GM12878 (cell line): Measurements from ENCODE around the gene NEU1. TPM values are rescaled to one million over a fixed set of nuclear protein-coding genes. Genes with fewer than 3 reads are reported as not detected.

ENCODE experiments used
- ATAC-seq: fragments of 200-7000 bp; cut with Tn5 transposase; 3 replicates; pipeline ENCODE4 v1.9.1; 2020; ENCODE audit warnings: mild to moderate bottlenecking, moderate library complexity
- BruUV-seq: library from RNA; stranded (reverse); fragments of 400-500 nt; replicated peaks from 2 replicates; lab custom pipeline; 2021; lab: Mats Ljungman, UMichigan
- CTCF ChIA-PET: fragments of 300-600 bp; sonication (Branson Sonifier 250); formaldehyde crosslinking; extraction: SDS; loops from one replicate; lab custom pipeline; 2021; ENCODE audit warnings: inconsistent platforms; lab: Yijun Ruan, JAX
- POLR2A ChIA-PET: fragments of 350-600 bp; formaldehyde crosslinking; extraction: SDS; loops from one replicate; lab custom pipeline; 2021; ENCODE audit warnings: inconsistent platforms; lab: Charles Lee
- RAD21 ChIA-PET: fragments of 300-600 bp; sonication (Branson Sonifier 250); formaldehyde crosslinking; loops from one replicate; lab custom pipeline; 2023; ENCODE audit warnings: antibody characterized with exemption; ENCODE audit not compliant: unreplicated experiment; lab: Charles Lee
- SMC1A ChIA-PET: fragments of 300-600 bp; sonication (Branson Sonifier 250); formaldehyde crosslinking; loops from one replicate; lab custom pipeline; 2023; ENCODE audit not compliant: unreplicated experiment, uncharacterized antibody; lab: Charles Lee
- DNase-seq: peaks from one replicate; pipeline ENCODE4 v3.0.0-alpha.2; 2011; ENCODE audit warnings: low read depth, low spot score
- FAIRE-seq: peaks from 3 replicates; lab custom pipeline; 2011; peaks lifted over from hg19 to GRCh38; lab: Jason Lieb, UNC
- H2AFZ ChIP-seq: 2 replicates; pipeline ENCODE4 v1.6.0; 2011; ENCODE audit warnings: low read depth, low read length, control low read depth; ENCODE audit not compliant: control insufficient read depth
- H3K27ac ChIP-seq: 2 replicates; pipeline ENCODE4 v1.5.1; 2011; ENCODE audit warnings: control low read depth; ENCODE audit not compliant: control insufficient read depth, insufficient read depth
- H3K27me3 ChIP-seq, 2 experiments: replicated peaks in 1 of 2; 2 replicates each; pipeline versions ENCODE4 v1.6.0 to v1.6.1; 2011; ENCODE audit warnings: low read length in 1 of 2; ENCODE audit not compliant: control insufficient read depth in 2 of 2, insufficient read depth in 2 of 2
- H3K36me3 ChIP-seq, 2 experiments: 2 replicates each; pipeline ENCODE4 v1.5.1; 2011; ENCODE audit warnings: low read length in 1 of 2; ENCODE audit not compliant: control insufficient read depth in 2 of 2, insufficient read depth in 2 of 2
- H3K4me1 ChIP-seq: 2 replicates; pipeline ENCODE4 v1.6.1; 2011; ENCODE audit warnings: mild to moderate bottlenecking, low read length, moderate library complexity, mixed read lengths; ENCODE audit not compliant: control insufficient read depth, insufficient read depth
- H3K4me2 ChIP-seq: 2 replicates; pipeline ENCODE4 v1.6.0; 2011; ENCODE audit warnings: control low read depth; ENCODE audit not compliant: control insufficient read depth, insufficient read depth
- H3K4me3 ChIP-seq: fragments of 200-600 bp; sonication (generic); 2 replicates; pipeline ENCODE4 v1.5.1; 2016
- H3K79me2 ChIP-seq: 2 replicates; pipeline ENCODE4 v1.6.0; 2011; ENCODE audit warnings: low read length; ENCODE audit not compliant: control insufficient read depth, insufficient read depth
- H3K9ac ChIP-seq: 2 replicates; pipeline ENCODE4 v1.8.0; 2011; ENCODE audit warnings: low read length, control low read depth, mixed read lengths; ENCODE audit not compliant: control insufficient read depth, insufficient read depth
- H3K9me3 ChIP-seq: replicated peaks from 3 replicates; pipeline ENCODE4 v1.5.1; 2011; ENCODE audit warnings: mild to moderate bottlenecking, low read length; ENCODE audit not compliant: control insufficient read depth, insufficient read depth
- H4K20me1 ChIP-seq: 2 replicates; pipeline ENCODE4 v1.6.0; 2011; ENCODE audit not compliant: control insufficient read depth, insufficient read depth
- ATF2 ChIP-seq: IDR thresholded peaks from 2 replicates; pipeline ENCODE4 v1.6.1; 2012; ENCODE audit warnings: low read length, inconsistent platforms
- ATF3 ChIP-seq: IDR thresholded peaks from 2 replicates; pipeline ENCODE4 v1.6.1; 2011; ENCODE audit warnings: low read depth, mild to moderate bottlenecking, low read length, moderate library complexity, borderline replicate concordance; ENCODE audit errors: extremely low read depth
- ATF7 ChIP-seq: fragments of 450-650 bp; IDR thresholded peaks from 2 replicates; pipeline ENCODE4 v1.6.1; 2016; ENCODE audit warnings: low read depth, mild to moderate bottlenecking
- CREM ChIP-seq: IDR thresholded peaks from 2 replicates; pipeline ENCODE4 v1.6.1; 2014; ENCODE audit warnings: antibody characterized with exemption, low read depth
- CTCF ChIP-seq, 3 experiments: IDR thresholded peaks in 2 of 3; conservative IDR thresholded peaks in 1 of 3; 2 replicates each; pipeline ENCODE4 v1.5.1; 2011; ENCODE audit warnings: low read depth in 3 of 3, low read length in 3 of 3, mild to moderate bottlenecking in 3 of 3, control low read depth in 2 of 3, moderate library complexity in 2 of 3, inconsistent platforms in 1 of 3, mixed read lengths in 1 of 3; ENCODE audit not compliant: control insufficient read depth in 2 of 3, insufficient read depth in 1 of 3; ENCODE audit errors: extremely low read depth in 1 of 3
- DPF2 ChIP-seq: fragments of 450-650 bp; IDR thresholded peaks from 2 replicates; pipeline ENCODE4 v1.6.1; 2017; ENCODE audit warnings: mild to moderate bottlenecking
- EED ChIP-seq: sonication (generic); IDR thresholded peaks from 2 replicates; pipeline ENCODE4 v1.6.1; 2016; ENCODE audit warnings: antibody characterized with exemption, low read depth
- IKZF1 ChIP-seq: fragments of 450-650 bp; conservative IDR thresholded peaks from 2 replicates; pipeline ENCODE4 v1.6.1; 2017; ENCODE audit warnings: antibody characterized with exemption, mild to moderate bottlenecking
- IKZF2 ChIP-seq, 2 experiments: fragments of 450-650 bp; IDR thresholded peaks; 2 replicates each; pipeline ENCODE4 v1.6.1; 2017; ENCODE audit warnings: mild to moderate bottlenecking in 2 of 2, moderate library complexity in 2 of 2
- LARP7 ChIP-seq: fragments of 450-650 bp; IDR thresholded peaks from 2 replicates; pipeline ENCODE4 v1.6.1; 2017; ENCODE audit warnings: mild to moderate bottlenecking
- MEF2B ChIP-seq: fragments of 450-650 bp; IDR thresholded peaks from 2 replicates; pipeline ENCODE4 v1.6.1; 2018; ENCODE audit warnings: mild to moderate bottlenecking, moderate library complexity; ENCODE audit not compliant: partially characterized antibody, poor library complexity, severe bottlenecking
- MYB ChIP-seq: fragments of 150-350 bp; IDR thresholded peaks from 2 replicates; pipeline ENCODE4 v1.6.1; 2014; ENCODE audit warnings: mild to moderate bottlenecking, low read depth, low read length, borderline replicate concordance
- NKRF ChIP-seq: fragments of 450-650 bp; conservative IDR thresholded peaks from 2 replicates; pipeline ENCODE4 v1.6.1; 2017; ENCODE audit warnings: mild to moderate bottlenecking, moderate library complexity
- RELA ChIP-seq: fragments of 450-650 bp; IDR thresholded peaks from 2 replicates; pipeline ENCODE4 v1.8.0; 2014; ENCODE audit warnings: borderline replicate concordance; ENCODE audit not compliant: partially characterized antibody
- RFX5 ChIP-seq: IDR thresholded peaks from 2 replicates; pipeline ENCODE4 v1.6.1; 2011; ENCODE audit warnings: low read depth, low read length, improper control_type of control experiment
- ZSCAN29 ChIP-seq: fragments of 450-650 bp; IDR thresholded peaks from 2 replicates; pipeline ENCODE4 v1.6.1; 2017; ENCODE audit warnings: mild to moderate bottlenecking, moderate library complexity
- WGBS: methylation state at CpG from one replicate; pipeline ENCODE4 v1.1.6; 2016; ENCODE audit warnings: low lambda C conversion rate; ENCODE audit not compliant: insufficient replicate concordance, insufficient coverage; ENCODE audit errors: missing lambda C conversion rate; 5-methylcytosine and 5-hydroxymethylcytosine counted together
- in situ Hi-C: fragments of 300-500 bp; cut with MboI; formaldehyde crosslinking; loops from 9 replicates; pipeline ENCODE4 v1.14.3; 2018; ENCODE audit warnings: mixed read lengths
- intact Hi-C: fragments of 100-400 bp; cut with micrococcal nuclease; formaldehyde crosslinking; loops from one replicate; pipeline ENCODE4 v1.14.2; 2022; ENCODE audit not compliant: unreplicated experiment
- polyA plus RNA-seq, 11 experiments: library from polyadenylated mRNA; depleted of rRNA in 4 of 11; unstranded in 6 of 11; stranded (reverse) in 5 of 11; fragments of >200 nt; fragmentation: Nextera tagmentation in 4 of 11; fragmentation: Illumina TruSeq in 1 of 11; extraction: Ambion mirVana in 4 of 11; extraction: Trizol in 1 of 11; gene quantifications; 1 replicate in 1 of 11; 2 replicates in 10 of 11; pipeline versions ENCODE4 v1.2.1 to v1.2.3, GENCODE V29; 2011 to 2016; ENCODE audit warnings: inconsistent platforms in 2 of 11, missing spikeins in 2 of 11, low read depth in 1 of 11
- total RNA-seq, 4 experiments: library from RNA; depleted of rRNA in 3 of 4; stranded (reverse); fragments of >200 nt in 3 of 4; fragmentation: Illumina TruSeq in 1 of 4; extraction: Trizol in 1 of 4; gene quantifications; 2 replicates each; pipeline versions ENCODE4 v1.2.1 to v1.2.3, GENCODE V29; 2013 to 2021

The NEU1 gene
- total and polyA plus RNA-seq, 10 of the 15 experiments (the other 5 are each of a cell fraction or from before 2014, with no cell fraction given), result 7.2 to 26.9 (median 21.6) TPM

- peak overlapping the region; percentile 96 for H3K27ac ChIP-seq
- no peaks in the 10 kb centered on the region for H3K27me3 ChIP-seq
- RAD21 ChIA-PET, result interaction anchor here (0.8 to 2.2 kb wide), 5 partner anchors 26 to 98 kb away, joined by 3 to 10 read pairs (median 3); partner anchors contain the start of gene NEU1
- H4K20me1 ChIP-seq, result peaks cover 9% of the 10 kb centered on the region
- SMC1A ChIA-PET, result interaction anchor here (0.9 to 1.3 kb wide), 4 partner anchors 26 to 295 kb away, joined by 3 to 5 read pairs (median 4); partner anchors contain the start of genes DDX39B and NEU1
- H3K36me3 ChIP-seq, result peaks cover 10 to 24% of the 10 kb centered on the region in 2 experiments
- DNase-seq (no peak), ATAC-seq (peak; percentile 12; the same call in 1 of the 3 replicates), FAIRE-seq (no peak)
- in situ Hi-C loops (loop anchor here (10.0 kb wide), 1 partner anchor 292 kb away; the partner anchor contains the start of genes ATP6V1G2, DDX39B and NFKBIL1), intact Hi-C loops (no loop called here)
- CTCF ChIA-PET, result interaction anchor here (0.6 to 3.3 kb wide), 10 partner anchors 27 to 460 kb away, joined by 3 to 22 read pairs (median 3); partner anchors contain the start of genes CLIC1, LSM2 and NEU1
- POLR2A ChIA-PET, result interaction anchor here (0.6 to 10.9 kb wide), 9 partner anchors 9 to 1096 kb away, joined by 3 to 122 read pairs (median 5); partner anchors contain the start of genes CLIC1, HSPA1B, MSH5 and NEU1
- no TSS peak for BruUV-seq
- peaks cover 52% of the 10 kb centered on the region for H3K79me2 ChIP-seq
- H3K4me1 ChIP-seq, result peaks cover 18% of the 10 kb centered on the region
- H3K9ac ChIP-seq, result peak overlapping the region; percentile 90
- H2AFZ ChIP-seq, result no peak overlapping the region
- peak overlapping the region; percentile 30 for H3K4me2 ChIP-seq
- no peaks in the 10 kb centered on the region for H3K9me3 ChIP-seq
- H3K4me3 ChIP-seq, result peak overlapping the region; percentile 82
- under 1% methylated on average over 12 of the region's 12 CpGs for WGBS
- TF ChIP-seq IKZF1 (0 out of 2 replicates have a peak, but pooled peaks have one; percentile 19), ATF7 (peak; percentile 69), RELA (no peak), ATF3 (no peak), NKRF (no peak), DPF2 (0 out of 2 replicates have a peak, but pooled peaks have one; percentile 5), CTCF (IDR thresholded peaks at IDR 0.05 in 2 of 3, conservative IDR thresholded peaks at IDR 0.05 in 1 of 3; ENCODE audit: control insufficient read depth in 2 of 3, extremely low read depth in 1 of 3, insufficient read depth in 1 of 3, low read depth in 3 of 3, low read length in 3 of 3) (peak in 2 of 3 experiments; percentile 13 to 18; a peak in 2 of 6 replicates), RFX5 (no peak), MEF2B (peak; percentile 35), LARP7 (no peak), CREM (0 out of 2 replicates have a peak, but pooled peaks have one; percentile 1), ZSCAN29 (no peak), MYB (no peak), EED (0 out of 2 replicates have a peak, but pooled peaks have one; percentile 20), ATF2 (no peak; the same call in 1 of the 2 replicates), IKZF2 (IDR thresholded peaks at IDR 0.05) (peak in 1 of 2 experiments; percentile 8; a peak in 1 of 4 replicates)
Measured at GRCh38 chr6:31836474-31837368, 25.9 kb downstream of the NEU1 start.
